Calu3 (cell line): Measurements from ENCODE around the gene NUBPL. TPM values are rescaled to one million over a fixed set of nuclear protein-coding genes. Genes with fewer than 3 reads are reported as not detected.
"Not testable (repeated sequence)": the region's sequence is repeated elsewhere in the genome, so short reads cannot be mapped to it uniquely, and the experiment has no call there.

Experiments used
- BruUV-seq: library from RNA; stranded (reverse); fragments of 400-500 nt; replicated peaks from 2 replicates; lab custom pipeline; 2021; lab: Mats Ljungman, UMichigan
- CTCF ChIA-PET: fragments of 300-600 bp; sonication (Branson Sonifier 250); formaldehyde crosslinking; loops from one replicate; lab custom pipeline; 2022; ENCODE audit warnings: antibody characterized with exemption; lab: Charles Lee
- DNase-seq: peaks from one replicate; pipeline ENCODE4 v3.0.0; 2022
- H3K27ac Mint-ChIP-seq: one replicate; pipeline ENCODE4 v1.8.0; 2022; ENCODE audit warnings: mixed read lengths; ENCODE audit not compliant: unreplicated experiment
- H3K27me3 Mint-ChIP-seq: one replicate; pipeline ENCODE4 v1.8.0; 2022; ENCODE audit warnings: mixed read lengths; ENCODE audit not compliant: unreplicated experiment
- H3K36me3 Mint-ChIP-seq: one replicate; pipeline ENCODE4 v1.8.0; 2022; ENCODE audit warnings: mild to moderate bottlenecking, moderate library complexity, mixed read lengths; ENCODE audit not compliant: insufficient read depth, unreplicated experiment
- H3K4me1 Mint-ChIP-seq: one replicate; pipeline ENCODE4 v1.8.0; 2022; ENCODE audit warnings: mild to moderate bottlenecking, low read depth, mixed read lengths; ENCODE audit not compliant: unreplicated experiment
- H3K4me3 Mint-ChIP-seq: one replicate; pipeline ENCODE4 v1.8.0; 2022; ENCODE audit warnings: mild to moderate bottlenecking, low read depth, moderate library complexity, mixed read lengths; ENCODE audit not compliant: unreplicated experiment
- H3K9me3 Mint-ChIP-seq: one replicate; pipeline ENCODE4 v1.8.0; 2022; ENCODE audit warnings: low read depth, mixed read lengths; ENCODE audit not compliant: unreplicated experiment
- CTCF ChIP-seq: fragments of 200-600 bp; IDR thresholded peaks from one replicate; pipeline ENCODE4 v1.8.0; 2022; ENCODE audit warnings: antibody characterized with exemption; ENCODE audit not compliant: unreplicated experiment
- intact Hi-C: fragments of 100-400 bp; cut with micrococcal nuclease; formaldehyde crosslinking; loops from one replicate; pipeline ENCODE4 v1.10.0; 2022; ENCODE audit not compliant: unreplicated experiment
- total RNA-seq: library from RNA; stranded (reverse); gene quantifications from 2 replicates; pipeline ENCODE4 v1.2.3, GENCODE V29; 2022

The NUBPL gene
- total RNA-seq, 1 experiment from 2014 or later = 14.2 TPM

- DNase-seq, H3K4me3 Mint-ChIP-seq, H3K36me3 Mint-ChIP-seq, H3K9me3 Mint-ChIP-seq, CTCF ChIA-PET, H3K27me3 Mint-ChIP-seq, H3K4me1 Mint-ChIP-seq, H3K27ac Mint-ChIP-seq, intact Hi-C loops, BruUV-seq: not testable (repeated sequence)
Observed at GRCh38 chr14:31813724-31814490, 252.7 kb downstream of the NUBPL start.

- no peak overlapping the region for H3K4me3 Mint-ChIP-seq
- intact Hi-C loops = no loop called here
- H3K27ac Mint-ChIP-seq = peak overlapping the region; percentile 28
- H3K9me3 Mint-ChIP-seq = peaks cover 4% of the 10 kb centered on the region
- no TSS peak for BruUV-seq
- CTCF ChIA-PET = interaction anchor here (0.6 kb wide), 1 partner anchor 192 kb away, joined by 4 read pairs; no protein-coding TSS in a partner anchor
- H3K27me3 Mint-ChIP-seq = no peaks in the 10 kb centered on the region
- TF ChIP-seq CTCF = no peak
- H3K4me1 Mint-ChIP-seq = peaks cover 8% of the 10 kb centered on the region
- no peaks in the 10 kb centered on the region for H3K36me3 Mint-ChIP-seq
- no peak for DNase-seq
Observed at GRCh38 chr14:31819281-31819680, 258.1 kb downstream of the NUBPL start.

GRCh38 chr14:31825459-31825858 lies 264.3 kb downstream of the NUBPL start:
- no peak overlapping the region for H3K4me3 Mint-ChIP-seq

GRCh38 chr14:31827325-31827724 lies 266.1 kb downstream of the NUBPL start:
- Mint-ChIP-seq H3K9me3 (no peaks in the 10 kb centered on the region), H3K27me3 (no peaks in the 10 kb centered on the region), H3K27ac (no peak overlapping the region), H3K36me3 (no peaks in the 10 kb centered on the region), H3K4me3 (no peak overlapping the region), H3K4me1 (peaks cover 9% of the 10 kb centered on the region)
- no peak for DNase-seq
- CTCF ChIA-PET = no interaction called here
- intact Hi-C loops = no loop called here
- BruUV-seq = no TSS peak
- no peak for TF ChIP-seq CTCF

More at GRCh38 chr14:31825459-31825858, 264.3 kb downstream of the NUBPL start:
- H3K4me1 Mint-ChIP-seq = peaks cover 9% of the 10 kb centered on the region
- H3K27ac Mint-ChIP-seq = no peak overlapping the region
- H3K9me3 Mint-ChIP-seq = no peaks in the 10 kb centered on the region
- intact Hi-C loops = no loop called here
- H3K27me3 Mint-ChIP-seq = no peaks in the 10 kb centered on the region
- BruUV-seq = no TSS peak
- no peaks in the 10 kb centered on the region for H3K36me3 Mint-ChIP-seq
- no peak for DNase-seq
- CTCF ChIA-PET = no interaction called here
- TF ChIP-seq CTCF = no peak
